ENCODE results near the gene POLRMT.
"Not testable (repeated sequence)": the region's sequence is repeated elsewhere in the genome, so short reads cannot be mapped to it uniquely, and the experiment has no call there.

Gene POLRMT

GRCh38 chr19:670609-671075 lies 37.3 kb upstream of the POLRMT start:
- no peak for DNase-seq (ENCODE audit: low read depth in 2 of 2)
- no peak overlapping the region for H3K4me3 ChIP-seq (replicated peaks in 1 of 2; ENCODE audit: low read depth in 2 of 2, low read length in 2 of 2)
- TF ChIP-seq, protein P1, sequence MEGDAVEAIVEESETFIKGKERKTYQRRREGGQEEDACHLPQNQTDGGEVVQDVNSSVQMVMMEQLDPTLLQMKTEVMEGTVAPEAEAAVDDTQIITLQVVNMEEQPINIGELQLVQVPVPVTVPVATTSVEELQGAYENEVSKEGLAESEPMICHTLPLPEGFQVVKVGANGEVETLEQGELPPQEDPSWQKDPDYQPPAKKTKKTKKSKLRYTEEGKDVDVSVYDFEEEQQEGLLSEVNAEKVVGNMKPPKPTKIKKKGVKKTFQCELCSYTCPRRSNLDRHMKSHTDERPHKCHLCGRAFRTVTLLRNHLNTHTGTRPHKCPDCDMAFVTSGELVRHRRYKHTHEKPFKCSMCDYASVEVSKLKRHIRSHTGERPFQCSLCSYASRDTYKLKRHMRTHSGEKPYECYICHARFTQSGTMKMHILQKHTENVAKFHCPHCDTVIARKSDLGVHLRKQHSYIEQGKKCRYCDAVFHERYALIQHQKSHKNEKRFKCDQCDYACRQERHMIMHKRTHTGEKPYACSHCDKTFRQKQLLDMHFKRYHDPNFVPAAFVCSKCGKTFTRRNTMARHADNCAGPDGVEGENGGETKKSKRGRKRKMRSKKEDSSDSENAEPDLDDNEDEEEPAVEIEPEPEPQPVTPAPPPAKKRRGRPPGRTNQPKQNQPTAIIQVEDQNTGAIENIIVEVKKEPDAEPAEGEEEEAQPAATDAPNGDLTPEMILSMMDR (IDR thresholded peaks at IDR 0.05; ENCODE audit: low read depth, low read length): peak; percentile 13

DNA sequence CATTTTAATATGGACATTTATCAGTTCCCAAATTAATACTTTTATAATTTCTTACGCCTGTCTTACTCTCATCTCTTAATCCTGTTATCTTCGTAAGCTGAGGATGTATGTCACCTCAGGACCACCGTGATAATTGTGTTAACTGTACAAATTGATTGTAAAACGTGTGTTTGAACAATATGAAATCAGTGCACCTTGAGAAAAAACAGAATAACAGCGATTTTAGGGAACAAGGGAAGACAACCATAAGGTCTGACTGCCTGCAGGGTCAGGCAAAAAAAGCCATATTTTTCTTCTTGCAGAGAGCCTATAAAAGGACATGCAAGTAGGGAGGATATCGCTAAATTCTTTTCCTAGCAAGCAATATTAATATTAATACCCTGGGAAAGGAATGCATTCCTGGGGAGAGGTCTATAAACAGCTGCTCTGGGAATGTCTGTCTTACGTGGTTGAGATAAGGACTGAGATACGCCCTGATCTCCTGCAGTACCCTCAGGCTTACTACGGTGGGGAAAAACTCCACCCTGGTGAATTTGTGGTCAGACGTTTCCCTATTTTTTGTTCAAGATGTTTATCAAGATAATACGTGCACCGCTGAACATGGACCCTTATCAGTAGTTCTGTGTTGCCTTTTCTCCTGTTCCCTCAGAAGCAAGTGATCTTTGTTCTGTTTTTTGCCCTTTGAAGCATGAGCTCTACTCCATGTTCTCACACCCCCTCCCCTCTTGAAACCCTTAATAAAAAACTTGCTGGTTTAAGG lies 35.5 kb upstream of the POLRMT start:
- H3K4me3 ChIP-seq (replicated peaks in 1 of 2; ENCODE audit: low read depth in 2 of 2, low read length in 2 of 2); DNase-seq (ENCODE audit: low read depth in 2 of 2): not testable (repeated sequence)

DNA sequence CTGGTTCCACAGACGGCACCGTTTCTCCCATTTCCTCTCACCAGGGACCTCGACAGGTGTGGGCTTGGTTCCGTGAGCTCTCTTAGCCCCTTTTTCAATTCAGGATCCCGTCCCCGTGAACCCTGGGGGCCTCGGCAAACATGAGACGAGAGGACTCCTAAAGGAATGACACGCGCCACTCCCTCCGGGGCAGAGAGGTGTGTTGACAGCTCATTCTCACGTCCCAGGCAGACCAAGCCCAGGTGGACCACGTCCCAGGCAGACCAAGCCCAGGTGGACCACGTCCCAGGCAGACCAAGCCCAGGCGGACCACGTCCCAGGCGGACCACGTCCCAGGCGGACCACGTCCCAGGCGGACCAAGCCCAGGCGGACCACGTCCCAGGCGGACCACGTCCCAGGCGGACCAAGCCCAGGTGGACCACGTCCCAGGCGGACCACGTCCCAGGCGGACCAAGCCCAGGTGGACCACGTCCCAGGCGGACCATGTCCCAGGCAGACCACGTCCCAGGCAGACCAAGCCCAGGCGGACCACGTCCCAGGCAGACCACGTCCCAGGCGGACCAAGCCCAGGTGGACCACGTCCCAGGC lies 33.7 kb upstream of the POLRMT start:
- DNase-seq (ENCODE audit: low read depth in 2 of 2); H3K4me3 ChIP-seq (replicated peaks in 1 of 2; ENCODE audit: low read depth in 2 of 2, low read length in 2 of 2): not testable (repeated sequence)

GRCh38 chr19:664913-665443 lies 31.6 kb upstream of the POLRMT start:
- TF ChIP-seq, protein P1 (IDR thresholded peaks at IDR 0.05; ENCODE audit: low read depth, low read length): peak; percentile 92
- peak; percentile 79 to 83 for DNase-seq (ENCODE audit: low read depth in 2 of 2)
- peak overlapping the region; percentile 17 to 32 for H3K4me3 ChIP-seq (replicated peaks in 1 of 2; ENCODE audit: low read depth in 2 of 2, low read length in 2 of 2)

DNA sequence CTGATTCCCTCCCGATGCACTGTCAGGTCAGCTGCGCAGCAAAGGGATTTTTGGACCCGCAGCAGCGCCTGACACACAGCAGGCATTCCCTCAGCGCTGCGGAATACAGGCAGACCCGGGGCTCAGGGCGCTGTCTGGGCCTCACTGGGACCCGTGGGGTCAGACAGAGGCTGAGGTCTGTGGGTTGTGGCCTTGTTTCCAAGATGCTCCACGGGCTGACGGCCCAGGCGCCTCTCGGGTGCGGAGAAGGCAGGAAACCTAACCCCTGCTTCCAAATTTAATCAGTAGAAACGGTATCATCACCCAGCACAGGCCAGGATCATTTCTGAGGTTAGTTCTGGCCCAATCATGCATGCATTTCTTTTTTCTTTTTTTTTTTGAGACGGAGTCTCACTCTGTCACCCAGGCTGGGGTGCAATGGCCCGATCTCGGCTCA lies 30.4 kb upstream of the POLRMT start:
- TF ChIP-seq, protein P1 (IDR thresholded peaks at IDR 0.05; ENCODE audit: low read depth, low read length): no peak
- H3K4me3 ChIP-seq (replicated peaks in 1 of 2; ENCODE audit: low read depth in 2 of 2, low read length in 2 of 2): peak overlapping the region; percentile 36 to 84
- no peak for DNase-seq (ENCODE audit: low read depth in 2 of 2)

DNA sequence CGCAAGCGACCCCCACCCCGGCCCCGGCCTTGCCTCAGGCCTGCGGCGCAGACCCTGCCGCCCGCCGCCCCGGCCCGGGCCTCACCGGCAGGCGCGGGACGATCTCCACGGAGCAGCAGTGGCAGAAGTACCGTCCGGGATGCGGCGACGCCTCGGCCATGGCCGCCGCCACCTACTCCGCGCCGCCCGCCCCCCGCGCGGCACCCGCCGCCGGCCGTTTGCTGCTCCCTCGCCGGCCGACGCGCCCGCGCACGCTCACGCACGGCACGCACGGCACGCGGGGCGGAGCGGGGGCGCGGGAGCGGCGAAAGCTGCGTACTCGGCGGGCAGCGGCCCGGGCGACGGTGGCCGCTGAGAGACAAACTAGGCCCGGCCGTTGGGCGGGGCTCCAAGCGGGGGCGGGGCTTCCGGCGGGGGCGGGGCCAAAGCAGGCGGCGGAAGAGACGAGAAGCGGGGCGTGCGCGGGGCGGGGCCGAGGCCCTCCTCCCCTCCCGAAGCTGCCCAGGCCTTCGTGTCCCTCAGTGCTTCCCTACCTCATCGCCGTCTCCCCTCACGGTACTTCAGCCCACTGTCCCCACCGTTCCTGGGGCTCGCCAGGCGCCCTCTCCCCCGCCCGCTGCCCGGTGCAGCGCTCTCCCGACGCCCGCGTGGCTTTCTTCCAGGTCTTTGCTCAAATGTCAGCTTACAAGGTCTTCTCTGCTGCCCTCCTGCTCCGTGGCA lies 29.8 kb upstream of the POLRMT start, which contains the start of gene RNF126:
Gene RNF126 (minus strand): TSS at position 253 of the 720 bp plus-strand sequence. CDS start 93 bp downstream, at position 160.
- DNase-seq (ENCODE audit: low read depth in 2 of 2): peak; percentile 91 to 95
- TF ChIP-seq, protein P1 (IDR thresholded peaks at IDR 0.05; ENCODE audit: low read depth, low read length): no peak
- peak within 1 kb of the TSS; percentile 81 to 84 for H3K4me3 ChIP-seq (replicated peaks in 1 of 2; ENCODE audit: low read depth in 2 of 2, low read length in 2 of 2)

GRCh38 chr19:662207-662961 lies 29.0 kb upstream of the POLRMT start:
- peak overlapping the region; percentile 81 to 84 for H3K4me3 ChIP-seq (replicated peaks in 1 of 2; ENCODE audit: low read depth in 2 of 2, low read length in 2 of 2)
- DNase-seq (ENCODE audit: low read depth in 2 of 2): peak in 1 of 2 donors; percentile 41
- TF ChIP-seq, protein P1 (IDR thresholded peaks at IDR 0.05; ENCODE audit: low read depth, low read length): no peak

All from cardiac fibroblast (primary cell).